Effector CD8-positive, alpha-beta T cell (primary cell): ENCODE measurements around the gene STPG3.
"Not testable (repeated sequence)": the region's sequence is repeated elsewhere in the genome, so short reads cannot be mapped to it uniquely, and the experiment has no call there.

Experiments used
- DNase-seq: peaks from one replicate; lab custom pipeline; 2025; lab: John Stamatoyannopoulos, UW

Gene STPG3

GRCh38 chr9:137244486-137245449 is 6.3 kb upstream of the STPG3 start:
- no peak for DNase-seq

DNA sequence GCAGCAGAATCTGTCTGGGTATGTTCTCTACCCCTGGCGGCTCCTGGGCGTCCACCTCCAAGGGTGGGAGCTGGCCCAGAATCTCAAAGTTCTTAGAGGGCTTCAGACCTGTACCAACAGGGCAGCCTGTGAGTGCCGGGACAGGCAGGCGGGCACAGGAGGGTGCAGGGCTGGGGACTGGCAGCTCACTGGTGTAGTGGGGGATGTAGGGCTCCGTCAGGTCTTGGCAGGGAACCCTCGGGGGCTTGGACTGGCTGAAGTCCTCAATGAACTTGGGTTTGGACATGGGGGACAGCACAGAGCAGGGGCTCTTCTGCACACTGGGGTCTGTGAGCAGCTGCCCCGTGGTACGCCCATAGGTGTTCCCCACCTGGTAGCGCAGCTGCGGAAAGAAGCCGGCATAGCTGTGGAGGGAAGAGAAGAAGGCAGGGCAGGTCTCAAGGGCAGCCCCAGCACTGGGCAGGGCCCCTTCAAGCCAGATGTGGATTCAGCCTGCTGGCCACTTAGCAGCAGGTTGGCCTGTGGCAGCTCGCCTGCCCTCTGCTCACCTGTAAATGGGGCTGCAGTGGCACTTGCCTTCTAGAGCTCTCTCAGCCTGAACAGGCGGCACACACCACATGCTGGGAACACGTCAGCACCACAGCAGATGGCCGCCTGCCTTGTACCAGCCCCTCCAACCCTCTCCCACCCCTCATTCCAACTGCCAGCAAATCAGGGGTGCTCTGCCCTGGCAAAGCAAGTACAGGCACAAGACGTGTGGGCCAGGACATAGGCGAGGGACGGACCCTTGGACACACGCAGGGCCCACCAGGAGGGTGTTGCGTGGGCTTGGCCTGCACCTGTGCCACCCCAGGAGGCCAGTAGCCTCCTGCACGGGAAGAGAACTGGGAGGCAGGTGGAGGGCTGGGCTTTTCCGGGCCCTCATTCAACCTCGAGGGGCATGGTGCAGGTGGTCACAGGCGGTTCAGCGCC is 5.3 kb upstream of the STPG3 start:
- no peak for DNase-seq

GRCh38 chr9:137247135-137247915 is 3.8 kb upstream of the STPG3 start:
- no peak for DNase-seq

GRCh38 chr9:137247916-137248175 is 3.2 kb upstream of the STPG3 start:
- DNase-seq, result no peak

GRCh38 chr9:137250329-137251193 is 525 bp upstream of the STPG3 start:
- DNase-seq, result no peak

GRCh38 chr9:137251490-137252268 is 593 bp downstream of the STPG3 start:
- DNase-seq, result no peak

- DNase-seq, result no peak
Measured at GRCh38 chr9:137252555-137253506, 1.7 kb downstream of the STPG3 start.

GRCh38 chr9:137253717-137254623 is 2.9 kb downstream of the STPG3 start:
- no peak for DNase-seq

GRCh38 chr9:137254624-137255447 is 3.8 kb downstream of the STPG3 start, which contains the start of gene NELFB:
Gene NELFB, plus strand, starts transcription at chr9:137255327.
- DNase-seq, result peak; percentile 93

- DNase-seq, result no peak
Measured at GRCh38 chr9:137255448-137256114, 4.5 kb downstream of the STPG3 start.

- no peak for DNase-seq
Measured at GRCh38 chr9:137256362-137256761, 5.3 kb downstream of the STPG3 start.

DNA sequence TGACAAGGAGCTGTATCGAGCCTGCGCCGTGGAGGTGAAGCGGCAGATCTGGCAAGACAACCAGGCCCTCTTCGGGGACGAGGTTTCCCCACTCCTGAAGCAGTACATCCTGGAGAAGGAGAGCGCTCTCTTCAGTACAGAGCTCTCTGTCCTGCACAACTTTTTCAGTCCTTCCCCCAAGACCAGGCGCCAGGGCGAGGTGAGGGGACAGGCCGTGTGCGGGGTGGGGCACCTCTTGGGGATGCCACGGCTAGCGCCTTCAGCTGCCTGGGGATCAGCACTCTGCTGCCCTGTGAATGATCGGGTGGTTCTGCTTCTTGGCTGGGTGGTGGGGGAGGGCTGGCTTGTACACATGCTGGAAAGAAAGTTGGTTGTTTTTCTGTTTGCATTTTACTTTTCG is 5.8 kb downstream of the STPG3 start:
- DNase-seq, result no peak

GRCh38 chr9:137262173-137262908 is 11.3 kb downstream of the STPG3 start:
- DNase-seq, result not testable (repeated sequence)

DNA sequence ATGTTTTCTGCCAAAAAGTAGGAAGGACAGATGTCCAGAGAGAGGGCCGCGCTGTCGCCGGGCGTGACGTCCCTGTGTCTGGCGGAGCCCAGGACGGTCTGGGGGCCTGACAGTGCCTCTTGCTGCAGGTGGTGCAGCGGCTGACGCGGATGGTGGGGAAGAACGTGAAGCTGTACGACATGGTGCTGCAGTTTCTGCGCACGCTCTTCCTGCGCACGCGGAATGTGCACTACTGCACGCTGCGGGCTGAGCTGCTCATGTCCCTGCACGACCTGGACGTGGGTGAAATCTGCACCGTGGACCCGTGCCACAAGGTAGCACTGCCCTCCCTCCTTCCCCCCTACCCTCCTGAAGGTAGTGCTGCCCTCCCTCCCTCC is 11.8 kb downstream of the STPG3 start:
- no peak for DNase-seq

DNA sequence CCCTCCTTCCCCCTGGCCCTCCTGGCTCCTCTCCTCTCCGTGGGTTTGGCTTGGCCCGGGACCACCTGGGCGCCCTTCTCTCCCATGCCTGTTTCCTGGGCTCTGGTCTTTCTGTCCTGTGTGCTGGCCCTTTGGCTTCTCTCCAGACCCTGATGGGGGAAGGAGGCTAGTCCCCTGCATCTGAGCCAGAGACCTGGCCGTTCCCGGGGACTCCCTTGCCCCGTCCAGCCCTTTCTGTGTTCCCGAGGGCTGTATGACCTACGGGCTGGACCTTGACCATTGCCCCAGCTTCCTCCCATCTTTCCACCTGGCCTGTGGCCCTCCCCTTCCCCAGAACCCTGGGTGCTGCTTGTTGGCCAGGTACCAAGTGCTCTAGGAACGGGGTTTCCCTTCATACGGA is 12.4 kb downstream of the STPG3 start:
- no peak for DNase-seq

DNA sequence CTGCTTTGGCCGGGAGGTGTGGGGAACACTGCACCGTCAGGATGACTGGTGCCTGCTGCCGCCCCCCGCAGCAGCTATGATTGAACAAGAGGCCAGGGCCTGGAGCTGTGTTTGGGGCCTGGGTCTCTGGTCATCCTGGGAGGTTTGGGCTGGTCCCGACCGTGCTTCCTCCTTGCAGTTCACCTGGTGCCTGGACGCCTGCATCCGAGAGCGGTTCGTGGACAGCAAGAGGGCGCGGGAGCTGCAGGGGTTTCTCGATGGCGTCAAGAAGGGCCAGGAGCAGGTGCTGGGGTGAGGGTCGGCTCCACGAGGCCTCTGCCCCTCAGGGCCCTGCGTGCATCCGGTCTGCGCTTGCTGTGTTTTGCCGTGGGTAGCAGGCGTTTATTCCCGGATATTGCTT is 13.0 kb downstream of the STPG3 start:
- DNase-seq, result no peak
